BLaER1 treated with 17β-estradiol and CSF1 and Interleukin-3, amounts not matched to agents 10 nM and 100 nM (cell line): Measurements from ENCODE around the gene DCHS1.

Experiments
- H3K27ac ChIP-seq, 11 experiments: shearing (Covaris generic); formaldehyde crosslinking; 2 replicates each; pipeline ENCODE4 v1.8.1; 2022
- H3K27me3 ChIP-seq, 11 experiments: shearing (Covaris generic); formaldehyde crosslinking; 2 replicates each; pipeline ENCODE4 v1.8.1; 2022
- H3K36me3 ChIP-seq, 11 experiments: shearing (Covaris generic); formaldehyde crosslinking; 2 replicates each; pipeline ENCODE4 v1.8.1; 2022
- H3K4me1 ChIP-seq, 10 experiments: shearing (Covaris generic); formaldehyde crosslinking; 2 replicates each; pipeline ENCODE4 v1.8.1; 2022
- H3K4me2 ChIP-seq, 11 experiments: shearing (Covaris generic); formaldehyde crosslinking; 2 replicates each; pipeline ENCODE4 v1.8.1; 2022
- H3K4me3 ChIP-seq, 10 experiments: shearing (Covaris generic); formaldehyde crosslinking; 2 replicates each; pipeline ENCODE4 v1.8.1; 2022
- H3K9ac ChIP-seq, 11 experiments: shearing (Covaris generic); formaldehyde crosslinking; 2 replicates each; pipeline ENCODE4 v1.8.1; 2022
- H3K9me3 ChIP-seq, 11 experiments: shearing (Covaris generic); formaldehyde crosslinking; replicated peaks in 1 of 11; 2 replicates each; pipeline ENCODE4 v1.8.1; 2022
- H4K20me1 ChIP-seq, 11 experiments: shearing (Covaris generic); formaldehyde crosslinking; 2 replicates each; pipeline ENCODE4 v1.8.1; 2022
- Cebpa-rat ChIP-seq, 11 experiments: shearing (Covaris generic); IDR thresholded peaks; 2 replicates each; pipeline ENCODE4 v1.8.1; 2022

The DCHS1 gene

DNA sequence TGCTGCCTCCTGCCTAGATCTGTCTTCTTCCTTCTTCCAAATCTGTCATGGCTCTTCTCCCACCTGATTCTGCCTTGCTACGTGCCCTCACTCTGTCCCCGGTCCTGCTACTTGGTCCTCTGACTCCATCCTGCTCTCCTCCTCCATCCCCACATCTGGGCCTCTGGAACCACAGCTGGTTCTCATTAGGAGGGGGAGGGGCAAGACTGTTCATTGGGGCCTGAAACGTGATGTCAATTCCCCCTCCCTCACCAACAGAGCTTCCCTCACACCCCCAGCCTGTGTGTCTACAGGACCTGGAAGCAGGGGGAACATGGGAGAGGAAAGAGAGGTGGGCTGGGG, 9.1 kb downstream of the DCHS1 start:
- H3K9me3 ChIP-seq = no peaks in the 10 kb centered on the region
- H3K4me3 ChIP-seq = peak overlapping the region in 8 of 10 experiments; percentile 17 to 60 (median 42); a peak in 15 of 20 replicates
- H3K27me3 ChIP-seq = no peaks in the 10 kb centered on the region
- no peak for TF ChIP-seq Cebpa-rat (IDR thresholded peaks at IDR 0.05)
- peak overlapping the region in 10 of 11 experiments; percentile 60 to 76 (median 70); a peak in 20 of 22 replicates for H3K9ac ChIP-seq
- H3K4me2 ChIP-seq = peak overlapping the region; percentile 81 to 96 (median 91)
- peaks cover 0 to 17% (median 0%) of the 10 kb centered on the region in 11 experiments; a peak in 7 of 22 replicates for H3K36me3 ChIP-seq
- H3K27ac ChIP-seq = peak overlapping the region; percentile 65 to 89 (median 84); a peak in 21 of 22 replicates
- peaks cover 0 to 5% (median 0%) of the 10 kb centered on the region in 11 experiments; a peak in 2 of 22 replicates for H4K20me1 ChIP-seq
- H3K4me1 ChIP-seq = peaks cover 39 to 80% (median 57%) of the 10 kb centered on the region in 10 experiments

GRCh38 chr11:6646071-6646470, 9.5 kb downstream of the DCHS1 start:
- H3K36me3 ChIP-seq = peaks cover 0 to 20% (median 4%) of the 10 kb centered on the region in 11 experiments; a peak in 12 of 22 replicates
- H3K4me3 ChIP-seq = peak overlapping the region in 8 of 10 experiments; percentile 17 to 60 (median 42); a peak in 15 of 20 replicates
- H3K9ac ChIP-seq = peak overlapping the region in 10 of 11 experiments; percentile 60 to 76 (median 70); a peak in 20 of 22 replicates
- peaks cover 0 to 8% (median 0%) of the 10 kb centered on the region in 11 experiments; a peak in 2 of 22 replicates for H4K20me1 ChIP-seq
- H3K27ac ChIP-seq = peak overlapping the region; percentile 65 to 89 (median 84); a peak in 21 of 22 replicates
- no peak for TF ChIP-seq Cebpa-rat (IDR thresholded peaks at IDR 0.05)
- peak overlapping the region; percentile 81 to 96 (median 91) for H3K4me2 ChIP-seq
- H3K27me3 ChIP-seq = no peaks in the 10 kb centered on the region
- H3K9me3 ChIP-seq = no peaks in the 10 kb centered on the region
- H3K4me1 ChIP-seq = peaks cover 39 to 80% (median 56%) of the 10 kb centered on the region in 10 experiments

- TF ChIP-seq Cebpa-rat (IDR thresholded peaks at IDR 0.05) = no peak
- Histone ChIP-seq H3K9me3 (no peaks in the 10 kb centered on the region), H3K27ac (peak overlapping the region in 4 of 11 experiments; percentile 29 to 53 (median 48); a peak in 5 of 22 replicates), H3K4me3 (no peak overlapping the region), H3K4me1 (peaks cover 40 to 76% (median 55%) of the 10 kb centered on the region in 10 experiments), H3K4me2 (peak overlapping the region in 9 of 11 experiments; percentile 7 to 65 (median 32); a peak in 14 of 22 replicates), H3K36me3 (peaks cover 0 to 47% (median 19%) of the 10 kb centered on the region in 11 experiments; a peak in 15 of 22 replicates), H3K9ac (no peak overlapping the region), H3K27me3 (no peaks in the 10 kb centered on the region), H4K20me1 (peaks cover 0 to 24% (median 0%) of the 10 kb centered on the region in 11 experiments; a peak in 2 of 22 replicates)
Measured at GRCh38 chr11:6642957-6643356, 12.7 kb downstream of the DCHS1 start.

DNA sequence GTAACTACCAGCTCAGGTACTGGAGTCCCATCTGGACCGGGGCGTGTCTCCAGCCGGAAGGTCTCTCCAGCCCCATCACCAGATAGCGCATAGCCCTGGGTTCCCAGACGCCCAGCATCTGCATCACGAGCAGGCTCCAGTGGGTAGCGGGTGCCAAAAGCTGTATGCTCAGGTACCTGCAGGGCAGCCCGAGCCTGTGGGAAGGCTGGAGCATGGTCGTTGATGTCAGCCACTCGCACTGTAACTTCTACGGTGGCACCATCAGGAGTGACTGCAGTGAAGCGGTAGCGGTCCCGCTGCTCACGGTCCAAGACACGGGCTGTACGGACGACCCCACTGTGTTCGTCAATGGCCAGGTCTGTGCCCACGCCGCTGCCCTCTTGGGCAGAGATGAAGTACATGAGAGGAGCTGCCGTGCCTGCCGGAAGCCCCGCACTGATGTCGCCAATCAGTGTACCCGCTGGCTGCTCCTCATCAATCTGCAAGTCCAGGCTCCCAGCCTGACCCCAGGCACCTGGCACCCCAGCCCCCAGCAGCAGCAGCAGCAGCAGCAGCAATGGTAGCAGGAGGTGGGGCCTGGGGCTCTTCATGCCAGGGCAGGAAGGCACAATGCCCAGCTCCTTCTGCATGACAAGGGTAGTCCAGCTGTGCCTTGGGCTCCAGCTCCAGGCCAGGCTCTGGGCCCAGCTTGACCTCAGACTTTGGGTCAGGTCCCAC, 14.5 kb downstream of the DCHS1 start:
- no peak overlapping the region for H3K9ac ChIP-seq
- H3K27me3 ChIP-seq = no peaks in the 10 kb centered on the region
- peaks cover 0 to 28% (median 0%) of the 10 kb centered on the region in 11 experiments; a peak in 2 of 22 replicates for H4K20me1 ChIP-seq
- no peak overlapping the region for H3K4me3 ChIP-seq
- H3K4me2 ChIP-seq = no peak overlapping the region
- peak overlapping the region in 2 of 11 experiments; percentile 5 to 35; a peak in 1 of 22 replicates for H3K27ac ChIP-seq
- H3K36me3 ChIP-seq = peaks cover 0 to 49% (median 20%) of the 10 kb centered on the region in 11 experiments; a peak in 15 of 22 replicates
- H3K4me1 ChIP-seq = peaks cover 28 to 76% (median 50%) of the 10 kb centered on the region in 10 experiments
- no peaks in the 10 kb centered on the region for H3K9me3 ChIP-seq
- TF ChIP-seq Cebpa-rat (IDR thresholded peaks at IDR 0.05) = no peak

GRCh38 chr11:6640036-6640984, 15.3 kb downstream of the DCHS1 start:
- Histone ChIP-seq H3K9me3 (no peaks in the 10 kb centered on the region), H3K4me3 (no peak overlapping the region), H3K9ac (no peak overlapping the region), H3K4me1 (peaks cover 28 to 76% (median 51%) of the 10 kb centered on the region in 10 experiments), H4K20me1 (peaks cover 0 to 29% (median 0%) of the 10 kb centered on the region in 11 experiments; a peak in 2 of 22 replicates), H3K27me3 (no peaks in the 10 kb centered on the region), H3K36me3 (peaks cover 0 to 49% (median 20%) of the 10 kb centered on the region in 11 experiments; a peak in 15 of 22 replicates), H3K4me2 (peak overlapping the region in 3 of 11 experiments; percentile 6 to 31 (median 29); a peak in 2 of 22 replicates), H3K27ac (no peak overlapping the region)
- TF ChIP-seq Cebpa-rat (IDR thresholded peaks at IDR 0.05) = no peak

DNA sequence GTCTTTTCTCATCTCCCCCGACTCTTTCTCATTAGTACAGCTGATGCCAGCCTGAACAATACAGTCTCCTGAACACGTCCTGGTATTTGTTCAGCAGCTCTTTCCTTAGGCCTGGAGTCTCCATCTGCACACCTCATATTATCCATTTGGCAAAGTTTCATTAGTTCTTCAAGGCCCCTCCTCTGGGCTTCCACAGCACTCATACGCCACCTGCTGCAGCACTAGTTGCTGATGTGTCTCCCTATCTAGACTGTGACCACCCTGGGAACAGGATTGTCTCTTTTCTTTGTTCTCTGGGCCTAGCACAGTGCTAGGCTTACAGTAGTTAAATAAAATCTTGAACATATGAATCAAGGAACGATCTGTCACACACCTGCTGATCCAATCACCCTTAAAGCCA, 17.2 kb downstream of the DCHS1 start:
- Histone ChIP-seq H3K9ac (no peak overlapping the region), H3K27me3 (no peaks in the 10 kb centered on the region), H3K4me2 (peak overlapping the region in 3 of 11 experiments; percentile 31 to 42 (median 38); a peak in 6 of 22 replicates), H3K4me3 (no peak overlapping the region), H3K9me3 (no peaks in the 10 kb centered on the region), H3K27ac (0 out of 22 replicates have a peak overlapping the region, but pooled peaks of 1 of the 11 experiments have one; percentile 2), H3K36me3 (peaks cover 0 to 49% (median 28%) of the 10 kb centered on the region in 11 experiments; a peak in 15 of 22 replicates), H4K20me1 (peaks cover 0 to 29% (median 0%) of the 10 kb centered on the region in 11 experiments; a peak in 2 of 22 replicates), H3K4me1 (peaks cover 28 to 75% (median 57%) of the 10 kb centered on the region in 10 experiments)
- no peak for TF ChIP-seq Cebpa-rat (IDR thresholded peaks at IDR 0.05)

GRCh38 chr11:6637871-6638270, 17.7 kb downstream of the DCHS1 start:
- H3K9me3 ChIP-seq = no peaks in the 10 kb centered on the region
- peak overlapping the region in 1 of 11 experiments; percentile 92; a peak in 1 of 22 replicates for H3K27ac ChIP-seq
- H3K4me1 ChIP-seq = peaks cover 28 to 69% (median 51%) of the 10 kb centered on the region in 10 experiments
- peaks cover 0 to 55% (median 34%) of the 10 kb centered on the region in 11 experiments; a peak in 15 of 22 replicates for H3K36me3 ChIP-seq
- no peaks in the 10 kb centered on the region for H3K27me3 ChIP-seq
- peaks cover 0 to 29% (median 0%) of the 10 kb centered on the region in 11 experiments; a peak in 2 of 22 replicates for H4K20me1 ChIP-seq
- no peak overlapping the region for H3K9ac ChIP-seq
- H3K4me3 ChIP-seq = no peak overlapping the region
- no peak for TF ChIP-seq Cebpa-rat (IDR thresholded peaks at IDR 0.05)
- H3K4me2 ChIP-seq = peak overlapping the region in 2 of 11 experiments; percentile 1 to 11; a peak in 3 of 22 replicates

GRCh38 chr11:6636480-6636879, 19.1 kb downstream of the DCHS1 start:
- Histone ChIP-seq H4K20me1 (peaks cover 0 to 27% (median 0%) of the 10 kb centered on the region in 11 experiments; a peak in 2 of 22 replicates), H3K27me3 (no peaks in the 10 kb centered on the region), H3K4me3 (no peak overlapping the region), H3K36me3 (peaks cover 0 to 66% (median 48%) of the 10 kb centered on the region in 11 experiments; a peak in 17 of 22 replicates), H3K9me3 (no peaks in the 10 kb centered on the region), H3K4me2 (peak overlapping the region; percentile 61 to 89 (median 75); a peak in 21 of 22 replicates), H3K4me1 (peaks cover 28 to 66% (median 48%) of the 10 kb centered on the region in 10 experiments), H3K9ac (peak overlapping the region in 6 of 11 experiments; percentile 62 to 80 (median 74); a peak in 9 of 22 replicates), H3K27ac (peak overlapping the region in 9 of 11 experiments; percentile 52 to 93 (median 89); a peak in 17 of 22 replicates)
- TF ChIP-seq Cebpa-rat (IDR thresholded peaks at IDR 0.05) = no peak
